ENCODE data around the gene LILRA2.

Gene LILRA2

DNA sequence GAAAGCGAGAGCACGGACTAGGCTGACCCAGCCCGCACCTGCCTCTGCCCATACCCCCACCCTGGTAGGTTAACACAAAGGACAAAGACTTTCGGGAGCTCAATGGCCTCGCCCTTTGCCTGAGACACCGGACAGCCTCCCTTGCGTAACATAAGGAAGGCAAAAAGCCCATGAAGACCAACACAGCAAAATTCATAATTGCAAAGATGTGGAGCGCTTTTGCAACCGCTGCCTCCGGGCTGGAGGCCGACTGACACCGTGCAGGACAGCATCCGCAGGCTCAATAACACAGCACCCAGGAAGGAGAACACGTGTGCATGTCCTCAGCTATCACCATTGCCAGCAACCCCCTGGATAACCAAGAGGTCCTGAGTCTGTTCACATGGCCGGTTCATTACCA lies 35.2 kb downstream of the LILRA2 start:
- no peak overlapping the region for H3K4me3 ChIP-seq (ENCODE audit: control insufficient read depth, low read depth, low read length)
- TF ChIP-seq CTCF (conservative IDR thresholded peaks at IDR 0.05; ENCODE audit: control insufficient read depth, insufficient read depth, low read depth, low read length) = no peak
- DNase-seq (ENCODE audit: low read depth) = no peak

DNA sequence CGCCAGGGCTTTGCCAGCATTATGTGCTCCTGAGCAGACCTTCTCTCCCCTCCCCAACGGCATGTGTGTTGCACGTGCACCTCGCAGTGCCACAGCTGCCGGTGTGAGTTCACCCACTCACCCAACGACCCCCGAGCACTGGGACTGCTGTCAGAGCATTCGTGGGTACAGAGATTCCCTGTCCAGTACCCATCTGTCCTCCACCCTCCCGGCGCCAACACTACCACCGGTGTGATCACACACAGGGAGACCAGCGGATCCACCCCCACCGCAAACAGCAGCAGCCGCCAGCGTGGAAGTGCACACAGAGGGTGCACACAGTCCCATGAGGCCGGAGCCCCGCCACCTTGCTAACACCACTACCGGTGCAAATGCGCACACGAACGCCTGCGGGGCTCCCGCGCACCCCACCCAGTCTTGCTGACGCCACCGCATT lies 35.8 kb downstream of the LILRA2 start:
- DNase-seq (ENCODE audit: low read depth) = no peak
- H3K4me3 ChIP-seq (ENCODE audit: control insufficient read depth, low read depth, low read length) = no peak overlapping the region
- TF ChIP-seq CTCF (conservative IDR thresholded peaks at IDR 0.05; ENCODE audit: control insufficient read depth, insufficient read depth, low read depth, low read length) = no peak

DNA sequence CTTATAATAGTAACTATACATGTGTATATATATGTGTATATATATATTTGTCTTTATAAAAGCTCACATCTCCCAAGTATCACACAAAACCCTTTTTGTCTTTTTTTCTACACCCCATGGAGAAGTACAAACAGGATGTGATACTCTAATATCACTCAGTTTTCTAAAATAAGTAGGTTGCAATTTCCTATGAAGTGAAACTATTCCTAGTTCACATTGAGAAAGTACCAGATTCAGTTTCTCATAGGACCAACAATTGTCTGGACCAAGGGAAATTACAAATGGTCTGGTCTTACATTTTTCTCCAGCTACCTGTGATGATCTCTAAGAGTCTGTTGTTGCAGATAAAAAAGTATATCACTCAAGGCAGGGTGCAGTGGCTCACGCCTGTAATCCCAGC lies 38.8 kb downstream of the LILRA2 start:
- no peak for DNase-seq (ENCODE audit: low read depth)
- no peak for TF ChIP-seq CTCF (conservative IDR thresholded peaks at IDR 0.05; ENCODE audit: control insufficient read depth, insufficient read depth, low read depth, low read length)
- H3K4me3 ChIP-seq (ENCODE audit: control insufficient read depth, low read depth, low read length) = no peak overlapping the region

GRCh38 chr19:54614726-54615125 lies 41.1 kb downstream of the LILRA2 start:
- TF ChIP-seq CTCF (conservative IDR thresholded peaks at IDR 0.05; ENCODE audit: control insufficient read depth, insufficient read depth, low read depth, low read length) = no peak
- DNase-seq (ENCODE audit: low read depth) = no peak
- H3K4me3 ChIP-seq (ENCODE audit: control insufficient read depth, low read depth, low read length) = no peak overlapping the region

GRCh38 chr19:54616057-54616456 lies 42.5 kb downstream of the LILRA2 start:
- DNase-seq (ENCODE audit: low read depth) = no peak
- no peak for TF ChIP-seq CTCF (conservative IDR thresholded peaks at IDR 0.05; ENCODE audit: control insufficient read depth, insufficient read depth, low read depth, low read length)

GRCh38 chr19:54616821-54617560 lies 43.4 kb downstream of the LILRA2 start:
- no peak overlapping the region for H3K4me3 ChIP-seq (ENCODE audit: control insufficient read depth, low read depth, low read length)
- no peak for DNase-seq (ENCODE audit: low read depth)
- TF ChIP-seq CTCF (conservative IDR thresholded peaks at IDR 0.05; ENCODE audit: control insufficient read depth, insufficient read depth, low read depth, low read length) = no peak

More at GRCh38 chr19:54616057-54616456, 42.5 kb downstream of the LILRA2 start:
- no peak overlapping the region for H3K4me3 ChIP-seq (ENCODE audit: control insufficient read depth, low read depth, low read length)

Measured in fibroblast of mammary gland (primary cell).